Suppressor macrophage treated with lipopolysaccharide for 1 hour (primary cell): ENCODE measurements around the gene MAPKAP1.
A peak's percentile ranks its signal among the peaks of the same experiment; 100 is the strongest.

Experiments used
- DNase-seq, 3 donors: peaks; one replicate each; pipeline ENCODE4 v3.0.0-alpha.2; 2020 to 2022

Gene MAPKAP1

GRCh38 chr9:125706651-125707471 lies at the start of gene MAPKAP1:
Gene MAPKAP1 (minus strand): TSS chr9:125707208. CDS start chr9:125672574, 34,634 bp downstream.
- DNase-seq: peak; percentile 98 to 99 (median 98)

GRCh38 chr9:125756518-125756917 lies 49.5 kb upstream of the MAPKAP1 start:
- DNase-seq: no peak

GRCh38 chr9:125755340-125755739 lies 48.3 kb upstream of the MAPKAP1 start:
- peak in 1 of 3 donors; percentile 5 for DNase-seq

- DNase-seq: peak in 1 of 3 donors; percentile 7
These were observed 47.1 kb upstream of the MAPKAP1 start for GRCh38 chr9:125754096-125754495.

GRCh38 chr9:125752070-125752628 lies 45.1 kb upstream of the MAPKAP1 start:
- peak in 1 of 3 donors; percentile 12 for DNase-seq

- DNase-seq: no peak
These were observed 43.6 kb upstream of the MAPKAP1 start for GRCh38 chr9:125750627-125751011.

- peak in 1 of 3 donors; percentile 17 for DNase-seq
These were observed 43.1 kb upstream of the MAPKAP1 start for GRCh38 chr9:125749951-125750626.

GRCh38 chr9:125749287-125749935 lies 42.4 kb upstream of the MAPKAP1 start:
- DNase-seq: peak in 1 of 3 donors; percentile 16

- no peak for DNase-seq
These were observed 41.6 kb upstream of the MAPKAP1 start for GRCh38 chr9:125748446-125749099.

GRCh38 chr9:125747765-125748445 lies 40.9 kb upstream of the MAPKAP1 start:
- DNase-seq: peak; percentile 52 to 67 (median 65)

GRCh38 chr9:125747053-125747764 lies 40.2 kb upstream of the MAPKAP1 start, which contains the start of gene PBX3:
Gene PBX3 (plus strand): TSS chr9:125747373.
- peak; percentile 57 to 83 (median 67) for DNase-seq

GRCh38 chr9:125746774-125747052 lies 39.7 kb upstream of the MAPKAP1 start:
- DNase-seq: no peak

GRCh38 chr9:125746017-125746773 lies 39.2 kb upstream of the MAPKAP1 start:
- DNase-seq: peak; percentile 96 to 100 (median 98)

GRCh38 chr9:125745682-125746016 lies 38.6 kb upstream of the MAPKAP1 start:
- DNase-seq: no peak

- DNase-seq: no peak
These were observed 38.0 kb upstream of the MAPKAP1 start for GRCh38 chr9:125745018-125745417.

GRCh38 chr9:125744616-125745015 lies 37.6 kb upstream of the MAPKAP1 start:
- DNase-seq: peak in 2 of 3 donors; percentile 27 to 45

GRCh38 chr9:125743682-125744428 lies 36.8 kb upstream of the MAPKAP1 start:
- DNase-seq: peak; percentile 24 to 58 (median 55)

GRCh38 chr9:125742657-125743056 lies 35.6 kb upstream of the MAPKAP1 start:
- no peak for DNase-seq

GRCh38 chr9:125739436-125739835 lies 32.4 kb upstream of the MAPKAP1 start:
- peak; percentile 32 to 58 (median 50) for DNase-seq

- peak in 1 of 3 donors; percentile 25 for DNase-seq
These were observed 25.6 kb upstream of the MAPKAP1 start for GRCh38 chr9:125732562-125732961.
